MV-4-11 (cell line): ENCODE measurements around the gene GPR89B.
"Not testable (repeated sequence)": the region's sequence is repeated elsewhere in the genome, so short reads cannot be mapped to it uniquely, and the experiment has no call there.

Source experiments
- DNase-seq: peaks from one replicate; lab custom pipeline; 2025; lab: John Stamatoyannopoulos, UW

Gene GPR89B

GRCh38 chr1:147928236-147929132 lies at the start of gene GPR89B:
TSS of gene GPR89B (plus strand) at chr1:147928420. CDS start at chr1:147928537, 117 bp downstream.
- peak; percentile 66 for DNase-seq

GRCh38 chr1:147879911-147880310 lies 48.3 kb upstream of the GPR89B start:
- DNase-seq, result no peak

GRCh38 chr1:147882535-147882934 lies 45.7 kb upstream of the GPR89B start:
- no peak for DNase-seq

GRCh38 chr1:147890177-147890790 lies 37.9 kb upstream of the GPR89B start:
- peak; percentile 47 for DNase-seq

GRCh38 chr1:147891088-147891487 lies 37.1 kb upstream of the GPR89B start:
- no peak for DNase-seq

GRCh38 chr1:147892216-147892615 lies 36.0 kb upstream of the GPR89B start:
- peak; percentile 15 for DNase-seq

- peak; percentile 19 for DNase-seq
These were observed 35.4 kb upstream of the GPR89B start for GRCh38 chr1:147892731-147893214.

- no peak for DNase-seq
These were observed 33.1 kb upstream of the GPR89B start for GRCh38 chr1:147895123-147895522.

GRCh38 chr1:147897029-147897752 lies 31.0 kb upstream of the GPR89B start:
- no peak for DNase-seq

GRCh38 chr1:147897789-147898188 lies 30.4 kb upstream of the GPR89B start:
- DNase-seq, result no peak

GRCh38 chr1:147902253-147902845 lies 25.9 kb upstream of the GPR89B start, which contains the start of gene GJA8:
TSS of gene GJA8 (plus strand) at chr1:147902795. CDS start at chr1:147907956, 5,161 bp downstream.
- no peak for DNase-seq

- peak; percentile 63 for DNase-seq
These were observed 23.5 kb upstream of the GPR89B start for GRCh38 chr1:147904726-147905125.

GRCh38 chr1:147907786-147908509 lies 20.3 kb upstream of the GPR89B start:
- DNase-seq, result no peak

GRCh38 chr1:147912553-147912952 lies 15.7 kb upstream of the GPR89B start:
- DNase-seq, result no peak

GRCh38 chr1:147913362-147913942 lies 14.8 kb upstream of the GPR89B start:
- no peak for DNase-seq

- DNase-seq, result peak; percentile 66
These were observed 8.3 kb upstream of the GPR89B start for GRCh38 chr1:147919896-147920295.

GRCh38 chr1:147924813-147925212 lies 3.4 kb upstream of the GPR89B start:
- no peak for DNase-seq

- DNase-seq, result not testable (repeated sequence)
These were observed 1.0 kb upstream of the GPR89B start for GRCh38 chr1:147927215-147927614.

- not testable (repeated sequence) for DNase-seq
These were observed 531 bp upstream of the GPR89B start for GRCh38 chr1:147927689-147928088.

- DNase-seq, result not testable (repeated sequence)
These were observed 2.9 kb downstream of the GPR89B start for GRCh38 chr1:147931137-147931536.

GRCh38 chr1:147935296-147935695 lies 7.1 kb downstream of the GPR89B start:
- not testable (repeated sequence) for DNase-seq
